LNCaP clone FGC (cell line): ENCODE data around the gene WNT3A.

Source experiments
- DNase-seq: peaks from one replicate; pipeline ENCODE4 v3.0.0-alpha.2; 2011; ENCODE audit warnings: low read depth
- H3K4me3 ChIP-seq: 2 replicates; pipeline ENCODE4 v1.5.1; 2011; ENCODE audit warnings: mild to moderate bottlenecking, low read depth, low read length, control low read depth
- CTCF ChIP-seq: IDR thresholded peaks from 2 replicates; pipeline ENCODE4 v1.5.1; 2012; ENCODE audit warnings: mild to moderate bottlenecking; ENCODE audit not compliant: control insufficient read depth, insufficient read depth; ENCODE audit errors: extremely low read depth

WNT3A gene

GRCh38 chr1:228004856-228005462 is 1.8 kb upstream of the WNT3A start:
- no peak for DNase-seq
- no peak overlapping the region for H3K4me3 ChIP-seq
- TF ChIP-seq CTCF = no peak

- no peak overlapping the region for H3K4me3 ChIP-seq
- TF ChIP-seq CTCF = no peak
- DNase-seq = no peak
These were observed 1.2 kb upstream of the WNT3A start for GRCh38 chr1:228005511-228006033.

- no peak for DNase-seq
- no peak overlapping the region for H3K4me3 ChIP-seq
- TF ChIP-seq CTCF = no peak
These were observed 588 bp upstream of the WNT3A start for GRCh38 chr1:228006034-228006785.

- no peak overlapping the region for H3K4me3 ChIP-seq
- no peak for DNase-seq
- TF ChIP-seq CTCF = no peak
These were observed 427 bp downstream of the WNT3A start for GRCh38 chr1:228007049-228007800.

- TF ChIP-seq CTCF = no peak
- H3K4me3 ChIP-seq = no peak overlapping the region
- no peak for DNase-seq
These were observed 1.1 kb downstream of the WNT3A start for GRCh38 chr1:228007801-228008341.

- DNase-seq = no peak
- TF ChIP-seq CTCF = no peak
- no peak overlapping the region for H3K4me3 ChIP-seq
These were observed 1.8 kb downstream of the WNT3A start for GRCh38 chr1:228008391-228009115.
